ENCODE data around the gene GZMB.
"Not testable (repeated sequence)": the region's sequence is repeated elsewhere in the genome, so short reads cannot be mapped to it uniquely, and the experiment has no call there.

Gene GZMB

GRCh38 chr14:24605435-24606190 lies 28.4 kb downstream of the GZMB start:
- H3K27ac ChIP-seq (ENCODE audit: low read depth, low read length) = no peak overlapping the region
- no peaks in the 10 kb centered on the region for H3K4me1 ChIP-seq (ENCODE audit: insufficient read depth, low read length)
- no peaks in the 10 kb centered on the region for H3K36me3 ChIP-seq (ENCODE audit: insufficient read depth, low read length)
- no peak overlapping the region for H3K4me3 ChIP-seq (ENCODE audit: low read depth in 1 of 2, low read length in 2 of 2)
- H3K27me3 ChIP-seq (ENCODE audit: control insufficient read depth in 1 of 2, insufficient read depth in 2 of 2, low read length in 2 of 2) = no peaks in the 10 kb centered on the region
- H3K9ac ChIP-seq (ENCODE audit: low read length) = no peak overlapping the region
- H3K9me3 ChIP-seq (ENCODE audit: low read length) = no peaks in the 10 kb centered on the region

GRCh38 chr14:24597403-24597802 lies 36.6 kb downstream of the GZMB start:
- Histone ChIP-seq H3K4me1 (ENCODE audit: insufficient read depth, low read length) (no peaks in the 10 kb centered on the region), H3K36me3 (ENCODE audit: insufficient read depth, low read length) (no peaks in the 10 kb centered on the region), H3K27me3 (ENCODE audit: control insufficient read depth in 1 of 2, insufficient read depth in 2 of 2, low read length in 2 of 2) (no peaks in the 10 kb centered on the region), H3K27ac (ENCODE audit: low read depth, low read length) (no peak overlapping the region), H3K9ac (ENCODE audit: low read length) (no peak overlapping the region), H3K4me3 (ENCODE audit: low read depth in 1 of 2, low read length in 2 of 2) (no peak overlapping the region), H3K9me3 (ENCODE audit: low read length) (no peaks in the 10 kb centered on the region)

- no peaks in the 10 kb centered on the region for H3K27me3 ChIP-seq (ENCODE audit: control insufficient read depth in 1 of 2, insufficient read depth in 2 of 2, low read length in 2 of 2)
These were observed 38.7 kb downstream of the GZMB start for GRCh38 chr14:24595073-24595808.

GRCh38 chr14:24591004-24591403 lies 43.0 kb downstream of the GZMB start:
- H3K27me3 ChIP-seq (ENCODE audit: control insufficient read depth in 1 of 2, insufficient read depth in 2 of 2, low read length in 2 of 2); H3K27ac ChIP-seq (ENCODE audit: low read depth, low read length); H3K4me1 ChIP-seq (ENCODE audit: insufficient read depth, low read length); H3K9me3 ChIP-seq (ENCODE audit: low read length); H3K9ac ChIP-seq (ENCODE audit: low read length); H3K4me3 ChIP-seq (ENCODE audit: low read depth in 1 of 2, low read length in 2 of 2); H3K36me3 ChIP-seq (ENCODE audit: insufficient read depth, low read length): not testable (repeated sequence)

More at GRCh38 chr14:24595073-24595808, 38.7 kb downstream of the GZMB start:
- no peak overlapping the region for H3K4me3 ChIP-seq (ENCODE audit: low read depth in 1 of 2, low read length in 2 of 2)
- no peak overlapping the region for H3K27ac ChIP-seq (ENCODE audit: low read depth, low read length)
- H3K9ac ChIP-seq (ENCODE audit: low read length) = no peak overlapping the region
- H3K4me1 ChIP-seq (ENCODE audit: insufficient read depth, low read length) = no peaks in the 10 kb centered on the region
- no peaks in the 10 kb centered on the region for H3K36me3 ChIP-seq (ENCODE audit: insufficient read depth, low read length)
- H3K9me3 ChIP-seq (ENCODE audit: low read length) = no peaks in the 10 kb centered on the region

GRCh38 chr14:24584402-24584801 lies 49.6 kb downstream of the GZMB start:
- not testable (repeated sequence) for H3K27ac ChIP-seq (ENCODE audit: low read depth, low read length); H3K36me3 ChIP-seq (ENCODE audit: insufficient read depth, low read length); H3K9ac ChIP-seq (ENCODE audit: low read length); H3K9me3 ChIP-seq (ENCODE audit: low read length); H3K4me1 ChIP-seq (ENCODE audit: insufficient read depth, low read length); H3K4me3 ChIP-seq (ENCODE audit: low read depth in 1 of 2, low read length in 2 of 2); H3K27me3 ChIP-seq (ENCODE audit: control insufficient read depth in 1 of 2, insufficient read depth in 2 of 2, low read length in 2 of 2)

Measured in muscle layer of colon (tissue), 2 donors.